Stimulated activated CD4-positive, alpha-beta T cell treated with anti-CD3 and anti-CD28 coated beads, Interleukin-12 subunit alpha, Interleukin-12 subunit beta, amount 100 ng/mL, for 4 hours (primary cell): Measurements from ENCODE around the gene ARL14EP.

Experiments
- DNase-seq: peaks from one replicate; pipeline ENCODE4 v3.0.0-alpha.2; 2020

The ARL14EP gene

DNA sequence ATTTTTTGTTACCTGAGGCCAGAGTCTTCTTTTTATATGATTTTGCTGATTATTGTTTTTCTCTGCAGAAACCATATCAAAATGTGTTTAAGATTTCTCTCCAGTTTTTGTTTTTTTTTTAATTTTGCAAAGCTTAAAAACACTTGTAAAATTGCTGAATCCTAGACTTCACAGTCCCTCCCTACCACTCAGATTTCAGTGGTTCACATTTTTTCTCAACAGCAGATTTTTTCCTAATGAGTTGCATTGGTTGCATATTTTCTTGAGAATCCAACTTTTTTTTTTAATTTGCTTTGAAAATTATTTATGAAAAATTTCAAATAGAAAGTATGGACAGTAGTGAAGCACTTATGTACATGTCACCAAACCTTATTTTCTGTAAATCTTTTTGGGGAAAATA, 5.8 kb downstream of the ARL14EP start:
- DNase-seq = no peak

DNA sequence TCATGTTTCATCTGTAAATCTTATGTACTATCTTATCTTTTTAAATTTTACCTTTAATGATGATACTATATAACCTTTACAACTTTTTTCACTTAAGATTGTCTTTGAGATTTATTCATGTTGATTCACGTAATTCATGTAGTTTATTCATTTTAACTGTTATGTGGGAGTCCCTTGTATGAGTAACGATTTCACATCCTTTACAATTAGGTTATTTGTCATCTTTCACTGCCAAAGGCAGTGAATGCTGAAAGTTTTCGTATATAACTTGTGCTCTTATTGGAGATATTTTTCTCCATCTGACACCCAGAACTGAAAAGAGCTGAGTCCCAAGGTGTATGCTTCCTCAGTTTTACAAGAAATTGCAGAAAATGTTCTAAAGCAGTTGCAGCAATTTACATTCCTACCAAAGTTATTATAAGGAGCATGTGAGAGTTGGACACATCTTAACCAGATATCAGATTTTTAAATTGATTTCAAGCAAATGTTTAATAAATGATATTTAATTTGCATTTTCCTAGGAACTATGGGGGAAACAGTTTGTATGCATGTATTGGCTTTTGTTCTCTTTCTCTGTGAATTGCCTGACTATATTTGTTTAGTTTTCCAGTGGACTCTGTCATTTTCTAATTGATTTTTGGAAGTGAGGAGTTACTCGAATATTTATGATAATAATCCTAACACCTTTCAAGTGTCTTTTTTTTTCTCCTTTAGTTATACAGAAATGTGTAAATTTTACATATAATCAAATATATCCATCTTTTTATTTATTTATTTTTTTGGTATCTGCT, 6.4 kb downstream of the ARL14EP start:
- DNase-seq = no peak

DNA sequence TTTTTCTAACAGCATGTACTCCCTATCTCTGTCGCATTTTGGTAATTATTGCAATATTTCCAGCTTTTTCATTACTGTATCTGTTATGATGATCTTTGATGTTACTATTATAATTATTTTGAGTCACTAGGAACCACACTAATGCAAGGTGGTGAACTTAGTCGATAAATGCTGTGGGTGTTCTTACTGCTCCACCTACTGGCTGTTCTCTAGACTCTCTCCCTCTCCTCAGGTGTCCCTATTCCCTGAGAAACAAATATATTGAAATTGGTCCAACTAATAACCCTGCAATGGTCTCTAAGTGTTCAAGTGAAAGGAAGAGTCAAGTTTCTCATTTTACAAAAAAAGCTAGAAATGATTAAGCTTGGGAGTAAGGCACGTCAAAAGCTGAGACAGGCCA, 10.5 kb downstream of the ARL14EP start:
- DNase-seq = no peak

DNA sequence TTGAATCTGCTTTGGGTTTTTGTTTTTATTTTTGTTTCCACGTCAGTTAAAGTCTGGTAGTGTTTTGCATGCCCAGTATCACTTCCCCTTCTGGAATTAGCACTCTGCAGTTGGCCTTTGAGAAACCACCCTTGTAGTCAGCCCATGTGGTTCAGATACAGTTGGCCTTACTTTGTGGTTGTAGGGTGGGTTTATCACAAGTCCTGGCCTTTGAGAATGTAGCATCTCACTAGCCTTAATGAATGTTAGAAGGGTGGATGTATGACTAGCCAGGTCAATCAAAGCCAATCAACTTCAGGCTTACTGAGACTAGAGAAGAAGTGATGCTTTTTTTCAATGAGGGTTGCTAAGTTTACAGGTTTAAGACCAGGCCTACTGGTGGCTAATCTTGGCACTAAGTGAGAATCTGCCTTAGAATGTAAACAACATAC, 19.8 kb downstream of the ARL14EP start:
- DNase-seq = no peak

DNA sequence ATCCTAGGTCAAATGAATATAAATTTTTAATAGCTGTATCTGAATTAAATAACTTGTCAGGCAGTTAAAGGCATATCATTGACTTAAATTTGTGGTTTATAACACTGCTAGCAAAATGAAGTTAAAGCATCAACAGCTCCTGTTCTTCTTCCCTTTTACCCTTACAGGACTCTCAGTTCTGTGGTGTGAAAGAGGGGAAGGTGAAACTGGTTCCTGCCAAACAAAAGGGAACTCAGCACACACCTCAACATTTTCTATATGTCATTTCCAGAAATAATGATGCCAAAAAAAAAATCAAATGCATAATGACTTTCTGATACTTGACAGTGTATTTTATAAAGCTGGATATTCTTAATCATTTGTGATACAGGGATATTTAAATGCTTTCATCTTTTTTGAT, 21.2 kb downstream of the ARL14EP start:
- DNase-seq = no peak

DNA sequence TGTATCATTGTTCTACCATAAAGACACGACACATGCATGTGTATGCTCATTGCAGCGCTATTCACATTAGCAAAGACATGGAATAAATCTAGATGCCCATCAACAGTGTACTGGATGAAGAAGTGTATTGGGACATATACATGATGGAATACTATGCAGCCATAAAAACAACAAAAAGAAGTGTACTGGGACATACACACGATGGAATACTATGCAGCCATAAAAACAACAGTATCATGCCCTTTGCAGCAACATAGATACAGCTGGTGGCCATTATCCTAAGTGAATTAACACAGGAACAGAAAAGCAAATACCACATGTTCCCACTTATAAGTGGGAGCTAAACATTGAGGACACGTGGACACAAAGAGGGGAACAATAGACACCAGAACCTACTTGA, 22.7 kb downstream of the ARL14EP start:
- no peak for DNase-seq

DNA sequence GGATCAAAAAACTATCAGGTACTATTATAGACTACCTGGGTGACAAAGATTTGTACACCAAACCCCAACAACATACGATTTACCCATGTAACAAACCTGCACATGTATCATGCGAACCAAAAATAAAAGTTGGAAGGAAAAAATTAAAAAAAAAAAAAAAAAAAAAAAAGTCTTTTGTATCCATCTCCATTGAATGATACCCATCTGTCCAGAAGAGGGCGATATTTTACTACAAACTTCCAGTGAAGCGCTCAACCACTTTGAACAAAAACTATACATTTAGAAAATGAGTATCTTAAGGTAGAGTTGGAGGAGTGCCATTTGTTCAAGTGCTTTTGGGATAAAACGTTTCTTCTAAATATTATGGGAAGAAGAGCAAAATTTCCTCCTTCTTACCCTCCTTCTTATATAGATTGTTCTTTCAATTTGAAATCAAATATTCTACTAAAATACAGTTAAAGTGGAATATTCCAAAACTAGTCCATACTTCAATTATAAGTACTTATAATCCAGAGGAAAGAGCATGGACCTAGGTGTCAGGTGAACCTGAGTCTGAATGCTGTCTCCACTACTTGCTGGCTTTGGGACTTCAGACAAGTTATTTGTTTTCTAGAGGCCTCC, 23.3 kb downstream of the ARL14EP start:
- no peak for DNase-seq

DNA sequence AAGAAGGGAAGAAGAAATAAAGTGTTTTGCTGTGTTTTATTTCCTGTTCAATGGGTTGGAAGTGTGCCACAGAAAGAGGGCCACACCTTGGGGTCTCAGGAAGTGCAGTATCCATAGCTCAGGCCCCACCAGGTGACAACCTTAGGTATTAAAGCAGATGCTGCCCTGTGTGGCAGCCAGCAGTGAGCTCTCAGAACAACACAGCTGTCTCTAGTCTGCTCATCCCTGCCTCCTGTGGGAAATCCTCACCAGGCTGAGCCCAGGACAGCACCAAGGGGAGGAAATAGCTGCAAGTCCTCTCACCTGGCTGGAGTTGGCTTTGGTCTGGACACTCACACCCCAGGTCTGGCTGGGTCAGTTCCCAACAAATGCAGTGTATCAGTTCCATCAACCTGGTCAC, 25.1 kb downstream of the ARL14EP start:
- no peak for DNase-seq

DNA sequence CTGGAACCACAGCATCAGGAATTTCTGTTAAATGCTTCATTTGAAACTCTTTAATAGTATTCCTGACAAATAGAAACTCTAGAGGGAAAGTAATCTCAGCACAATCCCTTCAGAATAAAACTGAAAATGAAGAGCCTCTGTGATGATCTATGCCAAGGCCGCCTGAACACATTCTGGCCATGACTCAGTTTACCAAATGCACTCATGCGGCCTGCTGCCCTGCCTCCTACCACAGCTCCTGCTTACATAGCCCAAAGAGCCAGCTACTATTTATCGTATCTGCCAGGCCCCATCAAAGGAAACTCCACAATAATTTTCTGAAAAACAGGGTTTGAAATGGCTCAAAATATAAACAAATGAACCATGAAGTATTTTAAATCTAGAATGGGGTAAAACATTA, 27.0 kb downstream of the ARL14EP start:
- DNase-seq = no peak

DNA sequence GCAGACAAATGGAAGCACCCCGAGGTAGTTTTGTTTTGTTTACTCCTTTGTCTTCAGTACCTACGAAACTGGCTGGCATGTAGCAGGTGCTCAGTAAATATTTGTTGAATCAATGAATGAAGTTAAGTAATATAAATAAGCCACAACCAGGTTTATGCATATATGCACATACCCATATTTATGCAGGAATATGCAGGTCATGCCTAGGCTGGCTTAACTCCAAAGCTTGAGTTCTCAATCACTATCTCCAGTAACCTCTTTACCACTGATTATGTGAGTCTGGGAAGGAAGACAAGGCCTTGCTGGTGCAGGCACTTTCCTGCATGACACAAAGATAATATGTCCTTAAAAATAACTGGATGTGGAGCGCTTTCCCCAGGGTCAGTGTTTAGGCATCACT, 27.5 kb downstream of the ARL14EP start:
- DNase-seq = no peak

DNA sequence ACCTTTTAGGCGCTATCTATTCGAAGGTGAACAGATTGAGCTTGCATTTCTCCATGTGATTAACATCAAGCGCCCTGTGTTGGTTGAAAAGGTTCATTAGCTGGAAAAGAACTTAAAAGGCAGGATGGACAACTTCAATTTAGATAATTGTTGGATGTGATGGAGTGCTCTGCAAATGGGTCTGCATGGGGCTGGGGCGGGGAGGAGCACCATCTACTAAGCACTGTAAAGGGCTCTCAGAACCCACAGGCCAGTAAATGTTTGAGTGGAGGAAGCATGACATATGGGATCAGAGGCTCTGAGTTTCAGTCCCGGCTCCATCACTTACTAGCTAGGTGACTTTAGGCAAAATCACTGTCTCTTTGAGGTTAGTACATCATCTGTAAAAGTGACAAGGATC, 28.2 kb downstream of the ARL14EP start:
- DNase-seq = no peak

DNA sequence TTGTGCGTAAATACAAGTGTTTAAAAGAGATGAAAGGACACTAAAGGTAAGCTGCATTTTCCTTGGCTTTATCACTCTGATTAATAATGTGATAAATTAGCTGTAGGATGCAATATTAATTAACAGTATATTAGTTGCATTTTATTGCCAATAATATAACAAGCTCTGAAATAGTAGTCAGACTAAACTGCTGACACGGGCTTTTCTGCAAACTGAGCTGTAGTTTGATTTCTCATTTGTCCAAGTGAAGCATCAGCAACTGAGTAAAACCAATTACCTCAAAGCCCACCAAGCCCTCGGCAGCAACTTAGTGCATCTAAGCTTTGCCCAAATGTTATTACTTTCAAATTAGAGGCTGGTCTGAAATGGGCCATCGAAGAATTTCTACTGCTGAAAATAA, 33.5 kb downstream of the ARL14EP start:
- no peak for DNase-seq

DNA sequence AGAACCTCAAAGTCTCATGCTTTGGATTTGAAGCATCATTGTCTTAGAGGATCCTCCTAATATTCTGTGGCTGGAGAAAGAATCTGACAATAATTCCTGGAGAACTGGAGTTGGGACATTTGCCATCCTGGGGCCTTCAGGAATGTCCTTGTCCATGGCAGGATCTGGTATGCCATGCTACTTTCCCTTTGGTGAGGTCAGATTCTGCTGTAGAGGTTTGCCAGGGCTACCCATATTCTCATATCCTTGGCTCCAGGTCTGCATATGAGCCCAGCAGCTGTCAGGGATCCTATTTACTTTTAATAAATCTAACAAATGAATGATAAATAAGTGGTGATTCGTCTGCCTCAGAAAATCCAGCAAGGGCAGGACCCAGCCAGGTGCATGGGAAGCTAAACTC, 35.0 kb downstream of the ARL14EP start:
- no peak for DNase-seq

DNA sequence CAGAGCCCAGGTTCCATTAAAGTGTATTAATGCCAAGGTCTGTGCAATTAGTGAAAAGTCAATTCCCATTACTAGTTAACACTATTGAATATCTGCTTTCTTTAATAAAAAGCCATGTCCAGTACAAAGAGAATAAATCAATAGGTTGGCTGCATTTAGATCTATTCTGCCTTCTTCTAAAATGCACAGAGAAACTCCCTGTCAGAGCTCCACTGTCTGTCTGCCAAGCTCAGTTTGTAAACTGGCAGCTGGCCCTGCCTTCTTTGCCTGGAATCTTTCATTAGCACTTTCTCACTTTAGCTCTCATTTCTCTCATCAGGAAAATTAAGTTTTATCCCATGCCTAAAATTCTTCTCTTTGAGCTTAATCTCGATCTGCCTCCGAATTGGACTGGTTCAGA, 35.6 kb downstream of the ARL14EP start:
- no peak for DNase-seq

DNA sequence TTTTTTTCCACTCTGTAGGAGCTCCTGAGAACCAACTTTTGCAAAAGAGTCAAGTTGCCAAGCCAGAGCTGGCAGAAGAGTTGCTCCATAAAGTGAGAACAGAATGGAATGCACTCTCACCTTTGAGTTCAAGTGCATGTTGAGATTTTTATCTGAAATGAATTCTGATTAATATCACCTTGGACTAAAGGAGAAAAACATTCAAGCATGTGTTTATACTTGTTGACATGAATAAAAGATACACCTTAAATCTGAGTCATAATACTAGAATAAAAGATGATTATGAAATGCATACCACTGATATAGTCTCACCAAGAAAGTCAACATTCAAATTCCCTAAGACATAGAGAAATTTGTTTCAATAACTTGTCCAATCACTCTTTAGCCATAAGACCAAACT, 37.8 kb downstream of the ARL14EP start:
- DNase-seq = no peak

DNA sequence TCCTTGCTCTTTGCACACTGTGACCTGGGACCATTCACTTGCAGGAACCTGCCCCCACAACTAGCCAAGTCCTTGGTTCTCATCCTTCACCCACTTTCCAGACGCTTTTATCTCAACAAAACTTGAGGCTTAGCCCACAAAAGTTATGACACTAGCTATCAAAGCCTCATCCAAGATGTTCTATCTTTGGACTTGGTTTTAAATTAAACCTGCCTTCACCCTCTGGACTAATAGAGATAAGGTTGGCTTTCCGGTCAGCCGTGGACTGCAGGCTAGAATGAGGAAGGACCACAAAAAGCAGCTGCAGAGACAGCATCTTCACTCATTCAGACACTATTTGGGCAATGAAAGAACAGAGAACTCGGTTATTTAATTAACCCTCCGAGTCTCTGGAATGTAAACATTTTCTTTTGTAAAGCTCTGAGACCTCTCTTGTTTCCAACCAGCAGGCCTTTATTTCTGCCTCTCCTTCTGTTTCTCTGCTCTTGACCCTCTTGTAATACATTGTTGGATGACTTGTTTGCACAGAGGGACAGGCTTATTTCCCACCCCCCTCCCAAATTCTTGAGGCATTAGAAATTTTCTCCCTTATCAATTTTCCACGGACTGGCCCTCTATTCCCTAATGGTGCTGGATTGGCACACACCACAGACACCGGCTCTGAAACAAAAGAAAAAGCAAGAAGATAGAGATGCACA, 41.4 kb downstream of the ARL14EP start:
- no peak for DNase-seq

DNA sequence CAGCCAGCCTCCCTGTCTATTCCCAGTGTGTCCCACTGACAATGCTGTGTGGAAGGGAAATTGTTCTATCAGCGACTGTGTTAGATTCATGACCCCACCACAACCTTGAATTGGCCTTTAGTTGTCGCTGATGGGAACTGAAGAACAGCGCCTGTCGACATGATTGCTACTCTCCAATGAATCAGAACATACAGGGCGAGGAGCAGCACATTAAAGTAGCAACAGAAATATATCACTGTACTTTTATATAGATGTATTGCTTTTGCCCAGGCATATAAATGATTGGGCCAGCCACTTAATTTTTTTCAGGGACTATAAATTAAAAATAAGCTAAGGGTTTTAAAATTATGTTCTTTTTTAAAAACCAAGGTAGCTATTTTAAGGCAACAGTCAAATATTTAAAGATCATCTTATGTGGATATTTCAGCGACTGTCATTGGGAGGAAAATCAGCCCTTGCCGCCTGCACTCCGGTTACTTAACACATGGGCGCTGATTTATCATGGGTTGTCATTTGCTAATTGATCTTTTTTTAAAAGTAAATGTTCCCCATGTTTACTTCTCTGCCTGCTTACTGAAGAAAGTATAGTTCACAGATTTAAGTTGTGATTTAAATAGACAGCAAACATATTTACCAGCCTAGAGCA, 42.1 kb downstream of the ARL14EP start:
- no peak for DNase-seq

DNA sequence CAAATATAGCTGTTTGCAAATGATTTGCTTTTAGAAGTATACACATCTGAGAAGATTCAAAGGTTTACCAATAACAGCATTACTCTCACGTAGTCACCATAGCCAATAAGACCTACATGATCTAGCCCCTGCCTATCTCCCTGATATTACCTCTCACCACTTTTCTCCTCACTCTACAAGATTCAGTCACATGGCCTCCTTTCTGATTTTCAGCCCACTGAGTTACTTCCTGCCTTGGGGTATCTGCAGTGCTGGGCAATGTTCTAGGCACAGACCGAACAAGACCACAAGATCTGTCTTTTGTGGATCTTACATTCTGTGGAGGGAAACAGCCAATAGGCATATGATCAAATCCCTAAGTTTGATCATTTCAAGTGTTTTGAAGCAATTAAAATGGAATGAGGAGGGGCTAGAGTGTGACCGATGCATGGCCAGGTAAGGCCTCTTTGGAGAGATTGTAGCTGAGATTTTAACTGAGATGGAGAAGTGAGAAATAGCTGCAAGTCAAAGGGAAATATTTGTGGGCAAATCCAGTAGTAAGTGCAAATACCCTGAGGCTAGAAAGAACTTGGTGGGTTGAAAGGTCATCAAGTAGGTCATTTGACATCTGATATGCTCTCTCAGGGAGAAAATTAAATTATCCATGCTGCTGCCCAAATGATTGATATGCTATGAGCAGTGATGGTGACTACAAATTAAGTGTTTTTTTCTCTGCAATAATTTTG, 43.1 kb downstream of the ARL14EP start:
- no peak for DNase-seq

DNA sequence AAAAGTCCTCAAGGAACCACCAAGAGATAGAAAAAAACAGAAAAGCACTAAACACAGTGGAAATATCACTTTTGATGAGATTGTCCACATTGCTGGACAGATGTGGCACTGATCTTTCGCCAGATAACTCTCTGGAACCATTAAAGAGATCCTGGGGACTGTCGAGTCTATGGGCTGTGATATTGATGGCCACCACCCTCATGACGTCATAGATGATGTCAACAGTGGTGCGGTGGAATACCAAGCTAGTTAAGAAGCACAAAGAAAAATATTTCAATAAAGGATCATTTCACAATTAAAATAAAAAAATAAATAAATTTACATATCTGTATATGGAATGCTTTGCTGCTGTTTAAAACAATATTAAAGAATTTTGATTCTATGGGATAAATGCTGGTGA, 45.5 kb downstream of the ARL14EP start:
- no peak for DNase-seq

DNA sequence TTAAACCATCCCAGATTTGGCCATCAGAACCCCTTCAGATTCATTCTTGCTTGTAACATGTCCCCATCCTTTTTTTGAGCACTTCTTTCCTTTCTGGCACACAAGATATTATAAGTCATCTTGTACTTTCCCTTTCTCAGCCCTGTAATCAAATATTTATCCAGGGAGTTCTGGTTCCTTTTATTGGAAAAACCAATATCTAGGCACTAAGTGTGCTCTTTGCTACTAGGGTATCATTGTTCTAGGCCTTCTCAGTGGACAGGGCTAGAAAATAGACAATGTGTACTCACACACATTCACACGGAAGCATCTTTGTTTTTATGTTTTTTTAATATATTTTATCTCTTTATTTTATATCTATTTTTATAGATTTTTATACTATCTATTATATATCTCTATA, 47.3 kb downstream of the ARL14EP start:
- no peak for DNase-seq

DNA sequence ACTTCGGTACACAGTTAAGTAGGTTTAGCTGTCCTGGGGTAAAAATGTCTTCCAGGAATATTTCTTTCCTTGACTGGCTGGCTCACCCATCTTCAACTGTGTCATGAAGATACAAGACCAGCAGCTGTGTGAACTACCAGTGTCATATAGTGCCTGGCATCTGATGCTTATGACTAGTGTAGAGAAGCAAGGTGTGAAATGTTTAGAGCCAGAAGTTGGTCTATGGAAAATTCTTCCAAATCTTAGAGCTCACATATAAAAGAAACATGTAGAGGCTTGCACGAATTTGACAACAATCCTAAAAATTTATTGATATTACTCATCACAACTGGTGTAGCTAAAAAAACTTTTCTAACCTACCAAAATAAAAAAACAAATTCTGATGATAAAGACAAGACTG, 54.4 kb downstream of the ARL14EP start:
- DNase-seq = no peak

DNA sequence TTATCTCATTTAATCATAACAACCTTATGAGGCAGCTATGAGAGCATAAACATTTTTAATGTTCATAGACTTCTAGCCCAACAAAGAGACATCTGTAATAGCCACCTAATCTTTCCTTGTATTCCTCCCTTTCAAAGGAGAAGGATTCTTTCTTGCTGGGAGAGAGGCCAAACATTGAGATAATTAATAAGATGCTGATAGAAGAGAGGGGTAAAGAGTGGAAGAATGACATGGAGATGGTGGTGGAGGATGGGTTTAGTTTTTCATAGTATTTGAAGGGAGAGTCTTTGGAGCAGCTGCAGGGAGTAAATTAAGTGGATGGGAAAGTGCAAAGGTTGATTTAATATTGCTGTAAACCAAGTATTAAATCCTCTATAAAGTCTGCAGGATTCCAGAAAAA, 57.9 kb downstream of the ARL14EP start:
- no peak for DNase-seq

DNA sequence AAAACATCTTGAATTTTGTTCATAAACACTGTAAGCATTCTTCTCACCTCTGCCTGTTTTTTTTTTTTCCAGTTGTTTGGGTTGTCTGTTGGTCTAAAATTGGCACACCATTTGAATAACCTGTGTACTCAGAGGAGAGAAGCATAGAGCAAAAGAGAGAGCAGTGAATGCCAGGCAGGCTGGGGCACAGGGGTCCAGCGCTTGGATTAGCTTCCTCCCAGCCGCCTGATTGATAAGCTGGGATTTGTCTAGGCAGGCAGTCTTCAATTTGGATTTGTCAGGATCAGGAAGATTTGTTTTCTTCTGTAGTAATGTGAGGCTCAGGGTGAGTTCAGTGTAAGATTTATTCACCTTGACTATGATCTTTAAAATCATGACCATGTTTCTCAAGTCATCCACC, 59.0 kb downstream of the ARL14EP start:
- DNase-seq = no peak
